ENCODE measurements around the gene TMEM92.

GRCh38 chr17:50272711-50273653 is 1.3 kb upstream of the TMEM92 start:
- TF ChIP-seq CTCF (IDR thresholded peaks at IDR 0.05; ENCODE audit: low read depth, low read length, missing input control) (peak; percentile 65), NR2F2 (IDR thresholded peaks at IDR 0.05) (no peak), REST (IDR thresholded peaks at IDR 0.05) (no peak), MAX (IDR thresholded peaks at IDR 0.05) (no peak), EGR1 (IDR thresholded peaks at IDR 0.05; ENCODE audit: low read depth in 2 of 2) (no peak), SP1 (IDR thresholded peaks at IDR 0.05) (no peak), RAD21 (IDR thresholded peaks at IDR 0.05) (peak; percentile 40 to 63), JUND (IDR thresholded peaks at IDR 0.05) (no peak), TAF1 (conservative IDR thresholded peaks at IDR 0.05) (no peak)

Data from liver (tissue), 3 donors.